ENCODE measurements around the gene ZNG1F.
"Not testable (repeated sequence)": the region's sequence is repeated elsewhere in the genome, so short reads cannot be mapped to it uniquely, and the experiment has no call there.

The ZNG1F gene

GRCh38 chr9:41082358-41082757 lies 106.8 kb downstream of the ZNG1F start:
- DNase-seq, result not testable (repeated sequence)

Data from NCI-H2107 (cell line).